ENCODE measurements around the gene SHISAL2A. TPM values are rescaled to one million over a fixed set of nuclear protein-coding genes. Genes with fewer than 3 reads are reported as not detected.

The SHISAL2A gene
- total and polyA plus RNA-seq, 2 of the 4 experiments (the other 2 are of a cell fraction), result not detected

GRCh38 chr1:52613636-52614373, 19.2 kb upstream of the SHISAL2A start:
- H2AK9ac ChIP-seq (replicated peaks; ENCODE audit: low read depth, low read length, poor library complexity), result no peak overlapping the region
- H3K9me1 ChIP-seq (ENCODE audit: insufficient read depth, low read length), result no peaks in the 10 kb centered on the region
- no peaks in the 10 kb centered on the region for H3K9me3 ChIP-seq (ENCODE audit: control insufficient read depth, insufficient read depth, low read length)
- in situ Hi-C loops (cut with MboI; ENCODE audit: low sequenced_read_pairs) (no loop called here), intact Hi-C loops (cut with micrococcal nuclease) (no loop called here), dilution Hi-C loops (cut with HindIII; ENCODE audit: low sequenced_read_pairs, unreplicated experiment) (no loop called here)
- DNase-seq (no peak), ATAC-seq (ENCODE audit: low read depth) (no peak)
- no peak overlapping the region for H3K4me2 ChIP-seq (ENCODE audit: low read depth, low read length)
- no peak overlapping the region for H2BK120ac ChIP-seq (ENCODE audit: low read depth, low read length)
- no peak overlapping the region for H4K8ac ChIP-seq (ENCODE audit: low read depth in 2 of 2, low read length in 2 of 2)
- ChIA-PET POLR2A (ENCODE audit: unreplicated experiment) (no interaction called here), CTCF (no interaction called here)
- H3K23ac ChIP-seq (ENCODE audit: low read depth, low read length), result no peak overlapping the region
- BruUV-seq (replicated peaks), result no TSS peak
- no peak overlapping the region for H3K9ac ChIP-seq (ENCODE audit: low read depth, low read length)
- no peak overlapping the region for H3K4ac ChIP-seq (ENCODE audit: low read depth, low read length)
- no peak overlapping the region for H3K27ac ChIP-seq (ENCODE audit: insufficient read depth, low read length)
- H3K56ac ChIP-seq (ENCODE audit: extremely low read depth, insufficient read depth, low read length), result no peak overlapping the region
- H3K14ac ChIP-seq (replicated peaks; ENCODE audit: low read depth, low read length), result no peak overlapping the region
- H3K4me3 ChIP-seq (ENCODE audit: insufficient read depth, low read depth, low read length), result no peak overlapping the region
- H2AK5ac ChIP-seq (ENCODE audit: low read depth, low read length), result no peak overlapping the region
- no peak overlapping the region for H4K5ac ChIP-seq (ENCODE audit: low read depth, low read length)
- H2AFZ ChIP-seq (replicated peaks; ENCODE audit: low read length, poor library complexity), result no peak overlapping the region
- H3K4me1 ChIP-seq (ENCODE audit: control insufficient read depth, insufficient read depth, low read length), result no peaks in the 10 kb centered on the region
- H2BK5ac ChIP-seq (ENCODE audit: low read depth, low read length, poor library complexity, severe bottlenecking), result no peak overlapping the region
- no peak overlapping the region for H2BK15ac ChIP-seq (ENCODE audit: low read depth, low read length)
- no peak overlapping the region for H3K18ac ChIP-seq (ENCODE audit: low read depth, low read length)
- WGBS, 2 experiments (ENCODE audit: extremely low coverage in 2 of 2, insufficient read length in 1 of 2), result 89% methylated on average over 1 of the region's 2 CpGs; no CpG with 5 or more reads in 1 of the 2 experiments
- H4K20me1 ChIP-seq (ENCODE audit: insufficient read depth, low read length), result no peaks in the 10 kb centered on the region
- no peak overlapping the region for H4K91ac ChIP-seq (ENCODE audit: insufficient read depth, low read depth, low read length)
- H2BK20ac ChIP-seq (ENCODE audit: low read depth, low read length), result no peak overlapping the region
- TF ChIP-seq SMC3 (IDR thresholded peaks at IDR 0.05; ENCODE audit: low read depth, low read length) (no peak), FOS (IDR thresholded peaks at IDR 0.05; ENCODE audit: low read depth, low read length) (no peak), CEBPB (IDR thresholded peaks at IDR 0.05; ENCODE audit: low read depth, low read length) (no peak), NFE2L2 (IDR thresholded peaks at IDR 0.05; ENCODE audit: low read depth, low read length) (no peak), POLR2A (IDR thresholded peaks at IDR 0.05; ENCODE audit: low read depth, low read length) (no peak), RCOR1 (IDR thresholded peaks at IDR 0.05; ENCODE audit: insufficient replicate concordance, low read length) (no peak), MAFK (IDR thresholded peaks at IDR 0.05; ENCODE audit: low read depth, low read length) (no peak), MAZ (IDR thresholded peaks at IDR 0.05; ENCODE audit: borderline replicate concordance, low read depth, low read length) (no peak), RFX5 (IDR thresholded peaks at IDR 0.05; ENCODE audit: low read depth, low read length) (no peak), MXI1 (IDR thresholded peaks at IDR 0.05; ENCODE audit: borderline replicate concordance, low read depth, low read length) (no peak), USF2 (IDR thresholded peaks at IDR 0.05; ENCODE audit: low read depth, low read length) (no peak), BHLHE40 (IDR thresholded peaks at IDR 0.05; ENCODE audit: low read depth, low read length) (no peak), RAD21 (IDR thresholded peaks at IDR 0.05; ENCODE audit: low read length) (no peak), CHD1 (IDR thresholded peaks at IDR 0.05; ENCODE audit: low read depth, low read length) (no peak), ELK1 (IDR thresholded peaks at IDR 0.05; ENCODE audit: borderline replicate concordance, low read depth, low read length) (no peak)
- TF ChIP-seq, protein P1, sequence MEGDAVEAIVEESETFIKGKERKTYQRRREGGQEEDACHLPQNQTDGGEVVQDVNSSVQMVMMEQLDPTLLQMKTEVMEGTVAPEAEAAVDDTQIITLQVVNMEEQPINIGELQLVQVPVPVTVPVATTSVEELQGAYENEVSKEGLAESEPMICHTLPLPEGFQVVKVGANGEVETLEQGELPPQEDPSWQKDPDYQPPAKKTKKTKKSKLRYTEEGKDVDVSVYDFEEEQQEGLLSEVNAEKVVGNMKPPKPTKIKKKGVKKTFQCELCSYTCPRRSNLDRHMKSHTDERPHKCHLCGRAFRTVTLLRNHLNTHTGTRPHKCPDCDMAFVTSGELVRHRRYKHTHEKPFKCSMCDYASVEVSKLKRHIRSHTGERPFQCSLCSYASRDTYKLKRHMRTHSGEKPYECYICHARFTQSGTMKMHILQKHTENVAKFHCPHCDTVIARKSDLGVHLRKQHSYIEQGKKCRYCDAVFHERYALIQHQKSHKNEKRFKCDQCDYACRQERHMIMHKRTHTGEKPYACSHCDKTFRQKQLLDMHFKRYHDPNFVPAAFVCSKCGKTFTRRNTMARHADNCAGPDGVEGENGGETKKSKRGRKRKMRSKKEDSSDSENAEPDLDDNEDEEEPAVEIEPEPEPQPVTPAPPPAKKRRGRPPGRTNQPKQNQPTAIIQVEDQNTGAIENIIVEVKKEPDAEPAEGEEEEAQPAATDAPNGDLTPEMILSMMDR (conservative IDR thresholded peaks at IDR 0.05; ENCODE audit: low read depth, low read length), result no peak
- H3K36me3 ChIP-seq (ENCODE audit: control insufficient read depth, insufficient read depth, low read length), result no peaks in the 10 kb centered on the region
- H3K27me3 ChIP-seq (ENCODE audit: control insufficient read depth, insufficient read depth, low read length), result peaks cover 20% of the 10 kb centered on the region
- no peaks in the 10 kb centered on the region for H3K79me1 ChIP-seq (ENCODE audit: low read depth in 1 of 2, low read length in 2 of 2)
